PC-9 (cell line): ENCODE measurements around the gene PRR19. TPM values are rescaled to one million over a fixed set of nuclear protein-coding genes. Genes with fewer than 3 reads are reported as not detected.

Source experiments
- BruUV-seq: library from RNA; stranded (reverse); fragments of 400-500 nt; replicated peaks from 2 replicates; lab custom pipeline; 2021; lab: Mats Ljungman, UMichigan
- CTCF ChIA-PET: fragments of 300-600 bp; sonication (Branson Sonifier 250); formaldehyde crosslinking; loops from one replicate; lab custom pipeline; 2022; ENCODE audit warnings: antibody characterized with exemption; lab: Charles Lee
- POLR2A ChIA-PET: fragments of 300-600 bp; sonication (Branson Sonifier 250); formaldehyde crosslinking; loops from one replicate; lab custom pipeline; 2022; ENCODE audit warnings: antibody characterized with exemption; ENCODE audit not compliant: unreplicated experiment; lab: Charles Lee
- DNase-seq, 2 experiments: peaks; one replicate each; pipeline versions ENCODE4 v3.0.0 to v3.0.0-alpha.2; 2015 to 2022; ENCODE audit warnings: mixed read lengths in 1 of 2
- H2AFZ ChIP-seq: fragments of 200-600 bp; sonication (generic); 2 replicates; pipeline ENCODE4 v1.8.1; 2017; ENCODE audit warnings: antibody characterized with exemption
- H3F3A ChIP-seq: fragments of 200-600 bp; sonication (generic); 2 replicates; pipeline ENCODE4 v1.8.1; 2017; ENCODE audit warnings: antibody characterized with exemption, mild to moderate bottlenecking, low read depth; ENCODE audit not compliant: insufficient read depth
- H3K27ac ChIP-seq: fragments of 200-600 bp; sonication (generic); 2 replicates; pipeline ENCODE4 v1.6.1; 2016; ENCODE audit warnings: mixed run types
- H3K27me3 ChIP-seq: fragments of 200-600 bp; sonication (generic); 2 replicates; pipeline ENCODE4 v1.6.1; 2016; ENCODE audit warnings: low read depth, mixed run types; ENCODE audit not compliant: insufficient read depth
- H3K36me3 ChIP-seq: fragments of 200-600 bp; sonication (generic); 2 replicates; pipeline ENCODE4 v1.6.1; 2016; ENCODE audit warnings: low read depth, mixed run types
- H3K4me1 ChIP-seq: fragments of 200-600 bp; sonication (generic); replicated peaks from 2 replicates; pipeline ENCODE4 v1.6.1; 2016; ENCODE audit warnings: mixed run types; ENCODE audit not compliant: insufficient read depth
- H3K4me2 ChIP-seq: fragments of 200-600 bp; sonication (generic); 2 replicates; pipeline ENCODE4 v1.6.1; 2017; ENCODE audit warnings: mixed run types
- H3K4me3 ChIP-seq: fragments of 200-600 bp; sonication (generic); 2 replicates; pipeline ENCODE4 v1.6.1; 2016; ENCODE audit warnings: mixed run types
- H3K79me2 ChIP-seq: fragments of 200-600 bp; sonication (generic); 2 replicates; pipeline ENCODE4 v1.6.1; 2017; ENCODE audit warnings: low read depth, mixed run types
- H3K9me2 ChIP-seq: fragments of 200-600 bp; sonication (generic); 2 replicates; pipeline ENCODE4 v1.8.1; 2017; ENCODE audit warnings: mild to moderate bottlenecking; ENCODE audit not compliant: insufficient read depth
- H3K9me3 ChIP-seq: fragments of 200-600 bp; sonication (generic); 2 replicates; pipeline ENCODE4 v1.8.1; 2016; ENCODE audit warnings: low read depth; ENCODE audit not compliant: insufficient read depth
- H4K20me1 ChIP-seq: fragments of 200-600 bp; sonication (generic); 2 replicates; pipeline ENCODE4 v1.8.1; 2017; ENCODE audit not compliant: insufficient read depth
- EZH2 ChIP-seq: fragments of 200-600 bp; sonication (generic); IDR thresholded peaks from 2 replicates; pipeline ENCODE4 v1.8.0; 2017; ENCODE audit warnings: antibody characterized with exemption, low read depth
- intact Hi-C: fragments of 100-400 bp; cut with micrococcal nuclease; formaldehyde crosslinking; loops from one replicate; pipeline ENCODE4 v1.10.0; 2022; ENCODE audit not compliant: unreplicated experiment
- microRNA-seq: library from miRNA; unstranded; fragments of <30 nt; microRNA quantifications from one replicate; pipeline ENCODE4 v1.2.0, GENCODE V29; 2021; ENCODE audit warnings: borderline number of aligned reads, borderline replicate concordance
- total RNA-seq: library from RNA; stranded (reverse); gene quantifications from 2 replicates; pipeline ENCODE4 v1.2.3, GENCODE V29; 2021
- TF ChIP-seq, protein P1 (sequence below): fragments of 200-600 bp; sonication (generic); conservative IDR thresholded peaks from 2 replicates; pipeline ENCODE4 v1.6.1; 2017; ENCODE audit warnings: mixed run types, antibody characterized with exemption, mild to moderate bottlenecking, moderate library complexity

PRR19 gene
- total RNA-seq, 1 experiment from 2014 or later, result 0.85 TPM

DNA sequence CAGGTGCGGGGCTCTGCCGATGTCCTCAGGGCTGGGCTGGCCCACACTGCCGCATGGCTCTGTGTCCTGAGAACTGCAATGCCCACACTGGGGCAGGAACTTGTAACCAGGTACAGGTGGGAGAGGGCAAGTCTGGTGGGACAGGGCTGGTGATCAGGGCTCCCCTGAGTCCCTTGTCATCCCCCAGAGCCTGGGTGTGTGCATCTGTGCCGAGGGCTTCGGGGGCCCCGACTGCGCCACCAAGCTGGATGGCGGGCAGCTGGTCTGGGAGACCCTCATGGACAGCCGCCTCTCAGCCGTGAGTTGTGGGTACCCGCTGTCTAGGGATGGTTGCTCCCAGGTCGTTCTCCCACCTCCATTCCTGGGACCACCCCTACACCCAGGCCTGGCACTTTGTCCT, 54.0 kb downstream of the PRR19 start:
- Histone ChIP-seq H3F3A (no peaks in the 10 kb centered on the region), H3K4me1 (no peaks in the 10 kb centered on the region), H3K9me3 (no peaks in the 10 kb centered on the region), H3K27me3 (no peaks in the 10 kb centered on the region), H2AFZ (no peak overlapping the region), H3K4me3 (no peak overlapping the region), H4K20me1 (no peaks in the 10 kb centered on the region), H3K27ac (no peak overlapping the region), H3K9me2 (no peaks in the 10 kb centered on the region), H3K79me2 (no peaks in the 10 kb centered on the region), H3K36me3 (no peaks in the 10 kb centered on the region), H3K4me2 (no peak overlapping the region)
- TF ChIP-seq EZH2, result no peak
- TF ChIP-seq, protein P1, sequence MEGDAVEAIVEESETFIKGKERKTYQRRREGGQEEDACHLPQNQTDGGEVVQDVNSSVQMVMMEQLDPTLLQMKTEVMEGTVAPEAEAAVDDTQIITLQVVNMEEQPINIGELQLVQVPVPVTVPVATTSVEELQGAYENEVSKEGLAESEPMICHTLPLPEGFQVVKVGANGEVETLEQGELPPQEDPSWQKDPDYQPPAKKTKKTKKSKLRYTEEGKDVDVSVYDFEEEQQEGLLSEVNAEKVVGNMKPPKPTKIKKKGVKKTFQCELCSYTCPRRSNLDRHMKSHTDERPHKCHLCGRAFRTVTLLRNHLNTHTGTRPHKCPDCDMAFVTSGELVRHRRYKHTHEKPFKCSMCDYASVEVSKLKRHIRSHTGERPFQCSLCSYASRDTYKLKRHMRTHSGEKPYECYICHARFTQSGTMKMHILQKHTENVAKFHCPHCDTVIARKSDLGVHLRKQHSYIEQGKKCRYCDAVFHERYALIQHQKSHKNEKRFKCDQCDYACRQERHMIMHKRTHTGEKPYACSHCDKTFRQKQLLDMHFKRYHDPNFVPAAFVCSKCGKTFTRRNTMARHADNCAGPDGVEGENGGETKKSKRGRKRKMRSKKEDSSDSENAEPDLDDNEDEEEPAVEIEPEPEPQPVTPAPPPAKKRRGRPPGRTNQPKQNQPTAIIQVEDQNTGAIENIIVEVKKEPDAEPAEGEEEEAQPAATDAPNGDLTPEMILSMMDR, result no peak
- POLR2A ChIA-PET, result no interaction called here
- intact Hi-C loops, result no loop called here
- CTCF ChIA-PET, result no interaction called here
- BruUV-seq, result no TSS peak
- DNase-seq, result no peak

DNA sequence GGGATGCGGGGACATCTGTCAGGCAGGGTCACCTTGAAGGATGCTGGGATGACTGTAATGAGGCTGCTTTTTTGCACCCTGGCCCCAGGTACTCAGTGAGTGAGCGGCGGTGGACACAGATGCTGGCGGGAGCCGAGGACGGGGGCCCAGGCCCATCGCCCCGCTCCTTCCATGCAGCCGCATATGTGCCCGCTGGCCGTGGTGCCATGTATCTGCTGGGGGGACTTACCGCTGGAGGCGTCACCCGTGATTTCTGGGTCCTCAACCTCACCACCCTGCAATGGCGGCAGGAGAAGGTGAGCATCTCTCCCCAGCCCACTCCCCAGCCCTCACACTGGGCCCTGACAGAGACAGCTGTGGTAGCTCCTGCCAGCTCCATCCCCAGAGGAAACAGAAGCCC, 54.8 kb downstream of the PRR19 start:
- DNase-seq, result no peak
- TF ChIP-seq, protein P1, result no peak
- TF ChIP-seq EZH2, result no peak
- Histone ChIP-seq H3K27ac (no peak overlapping the region), H3K4me1 (no peaks in the 10 kb centered on the region), H3K27me3 (no peaks in the 10 kb centered on the region), H3F3A (no peaks in the 10 kb centered on the region), H3K9me3 (no peaks in the 10 kb centered on the region), H4K20me1 (no peaks in the 10 kb centered on the region), H3K4me2 (no peak overlapping the region), H3K79me2 (no peaks in the 10 kb centered on the region), H2AFZ (no peak overlapping the region), H3K9me2 (no peaks in the 10 kb centered on the region), H3K4me3 (no peak overlapping the region), H3K36me3 (no peaks in the 10 kb centered on the region)
- ChIA-PET CTCF (no interaction called here), POLR2A (no interaction called here)
- BruUV-seq, result no TSS peak
- intact Hi-C loops, result no loop called here

- no TSS peak for BruUV-seq
- Histone ChIP-seq H3K27ac (no peak overlapping the region), H2AFZ (no peak overlapping the region), H3K9me2 (no peaks in the 10 kb centered on the region), H4K20me1 (no peaks in the 10 kb centered on the region), H3K4me2 (no peak overlapping the region), H3K4me3 (no peak overlapping the region), H3K9me3 (no peaks in the 10 kb centered on the region), H3K79me2 (no peaks in the 10 kb centered on the region), H3K27me3 (no peaks in the 10 kb centered on the region), H3K36me3 (no peaks in the 10 kb centered on the region), H3F3A (no peaks in the 10 kb centered on the region), H3K4me1 (no peaks in the 10 kb centered on the region)
- ChIA-PET CTCF (no interaction called here), POLR2A (no interaction called here)
- no peak for TF ChIP-seq EZH2
- TF ChIP-seq, protein P1, result no peak
- no peak for DNase-seq
- intact Hi-C loops, result no loop called here
Observed at GRCh38 chr19:42357290-42357689, 55.4 kb downstream of the PRR19 start.

Small RNA genes within 50 kb of the gene (microRNA-seq; reads per million reads assigned to microRNA genes)
- not detected for gene MIR8077

Other genes with a start within 250 kb of the PRR19 start
- 0.96 and 1.1 TPM in 2 replicates for gene GRIK5, start 231.9 kb upstream of the PRR19 start, total RNA-seq
- 19.4 and 21.6 TPM in 2 replicates for gene ZNF574, start 226.0 kb upstream of the PRR19 start, total RNA-seq
- gene POU2F2, start 169.7 kb upstream of the PRR19 start, total RNA-seq, result 2.9 and 3.5 TPM in 2 replicates
- 45.6 and 49.6 TPM in 2 replicates for gene DEDD2, start 84.5 kb upstream of the PRR19 start, total RNA-seq
- gene ZNF526, start 81.8 kb upstream of the PRR19 start, total RNA-seq, result 13.4 and 13.9 TPM in 2 replicates
- gene GSK3A, start 59.5 kb upstream of the PRR19 start, total RNA-seq, result 37.4 and 44.6 TPM in 2 replicates
- gene ERF, start 47.0 kb upstream of the PRR19 start, total RNA-seq, result 57.4 and 79.1 TPM in 2 replicates
- 58.1 and 60.7 TPM in 2 replicates for gene CIC, start 32.9 kb upstream of the PRR19 start, total RNA-seq
- 70.2 and 90.1 TPM in 2 replicates for gene PAFAH1B3, start 492 bp downstream of the PRR19 start, total RNA-seq
- gene TMEM145, start 11.2 kb downstream of the PRR19 start, total RNA-seq, result 1.2 and 1.7 TPM in 2 replicates
- 40.6 and 49.0 TPM in 2 replicates for gene MEGF8, start 23.5 kb downstream of the PRR19 start, total RNA-seq
- 4.9 and 7.8 TPM in 2 replicates for gene CNFN, start 88.2 kb downstream of the PRR19 start, total RNA-seq
- gene LIPE, start 125.3 kb downstream of the PRR19 start, total RNA-seq, result 10.7 and 12.7 TPM in 2 replicates
- gene CXCL17, start 140.8 kb downstream of the PRR19 start, total RNA-seq, result 0.41 TPM in 1 of 2 replicates, not detected in the other
- 0.53 and 1.6 TPM in 2 replicates for gene CEACAM1, start 226.3 kb downstream of the PRR19 start, total RNA-seq